ENCODE data around the gene LLCFC1. TPM values are rescaled to one million over a fixed set of nuclear protein-coding genes. Genes with fewer than 3 reads are reported as not detected.

LLCFC1 gene
- polyA plus RNA-seq, 1 donor from 2014 or later, result not detected

- TF ChIP-seq EZH2 (IDR thresholded peaks at IDR 0.05; ENCODE audit: borderline replicate concordance, insufficient read depth, low read length, poor library complexity, severe bottlenecking) (no peak), EP300 (conservative IDR thresholded peaks at IDR 0.05; ENCODE audit: poor library complexity, severe bottlenecking) (peak; percentile 43), RAD21 (conservative IDR thresholded peaks at IDR 0.05) (no peak), SMC3 (conservative IDR thresholded peaks at IDR 0.05; ENCODE audit: poor library complexity) (no peak), POLR2AphosphoS5 (IDR thresholded peaks at IDR 0.05) (peak; percentile 36), TAF1 (IDR thresholded peaks at IDR 0.05; ENCODE audit: low read depth) (no peak), MXI1 (conservative IDR thresholded peaks at IDR 0.05; ENCODE audit: poor library complexity, severe bottlenecking) (no peak), REST (IDR thresholded peaks at IDR 0.05; ENCODE audit: borderline replicate concordance) (no peak)
- TF ChIP-seq, protein P1, sequence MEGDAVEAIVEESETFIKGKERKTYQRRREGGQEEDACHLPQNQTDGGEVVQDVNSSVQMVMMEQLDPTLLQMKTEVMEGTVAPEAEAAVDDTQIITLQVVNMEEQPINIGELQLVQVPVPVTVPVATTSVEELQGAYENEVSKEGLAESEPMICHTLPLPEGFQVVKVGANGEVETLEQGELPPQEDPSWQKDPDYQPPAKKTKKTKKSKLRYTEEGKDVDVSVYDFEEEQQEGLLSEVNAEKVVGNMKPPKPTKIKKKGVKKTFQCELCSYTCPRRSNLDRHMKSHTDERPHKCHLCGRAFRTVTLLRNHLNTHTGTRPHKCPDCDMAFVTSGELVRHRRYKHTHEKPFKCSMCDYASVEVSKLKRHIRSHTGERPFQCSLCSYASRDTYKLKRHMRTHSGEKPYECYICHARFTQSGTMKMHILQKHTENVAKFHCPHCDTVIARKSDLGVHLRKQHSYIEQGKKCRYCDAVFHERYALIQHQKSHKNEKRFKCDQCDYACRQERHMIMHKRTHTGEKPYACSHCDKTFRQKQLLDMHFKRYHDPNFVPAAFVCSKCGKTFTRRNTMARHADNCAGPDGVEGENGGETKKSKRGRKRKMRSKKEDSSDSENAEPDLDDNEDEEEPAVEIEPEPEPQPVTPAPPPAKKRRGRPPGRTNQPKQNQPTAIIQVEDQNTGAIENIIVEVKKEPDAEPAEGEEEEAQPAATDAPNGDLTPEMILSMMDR (IDR thresholded peaks at IDR 0.05; ENCODE audit: poor library complexity, severe bottlenecking), result no peak
- Histone ChIP-seq H2AFZ (ENCODE audit: low read depth, low read length) (no peak overlapping the region), H3K9me3 (ENCODE audit: low read length) (no peaks in the 10 kb centered on the region), H3F3A (ENCODE audit: insufficient read depth, low read length, poor library complexity, severe bottlenecking) (no peaks in the 10 kb centered on the region), H3K4me2 (ENCODE audit: low read length) (no peak overlapping the region), H3K27me3 (ENCODE audit: insufficient read depth, low read depth, low read length) (no peaks in the 10 kb centered on the region), H4K20me1 (ENCODE audit: insufficient read depth) (no peaks in the 10 kb centered on the region), H3K4me3 (ENCODE audit: low read length) (no peak overlapping the region), H3K9me2 (ENCODE audit: insufficient read depth, low read length) (no peaks in the 10 kb centered on the region), H3K36me3 (ENCODE audit: insufficient read depth, low read length) (no peaks in the 10 kb centered on the region), H3K79me2 (replicated peaks; ENCODE audit: insufficient read depth, low read length) (no peaks in the 10 kb centered on the region), H3K9ac (ENCODE audit: low read length) (no peak overlapping the region), H3K27ac (ENCODE audit: low read length) (no peak overlapping the region)
Observed at GRCh38 chr7:142897691-142898090, 41.6 kb upstream of the LLCFC1 start.

- Histone ChIP-seq H3K9ac (ENCODE audit: low read length) (no peak overlapping the region), H3K27me3 (ENCODE audit: insufficient read depth, low read depth, low read length) (no peaks in the 10 kb centered on the region), H3K9me3 (ENCODE audit: low read length) (no peaks in the 10 kb centered on the region), H3K79me2 (replicated peaks; ENCODE audit: insufficient read depth, low read length) (no peaks in the 10 kb centered on the region), H3K27ac (ENCODE audit: low read length) (no peak overlapping the region), H3F3A (ENCODE audit: insufficient read depth, low read length, poor library complexity, severe bottlenecking) (no peaks in the 10 kb centered on the region), H3K4me2 (ENCODE audit: low read length) (no peak overlapping the region), H3K36me3 (ENCODE audit: insufficient read depth, low read length) (no peaks in the 10 kb centered on the region), H3K9me2 (ENCODE audit: insufficient read depth, low read length) (no peaks in the 10 kb centered on the region), H4K20me1 (ENCODE audit: insufficient read depth) (no peaks in the 10 kb centered on the region), H3K4me3 (ENCODE audit: low read length) (no peak overlapping the region), H2AFZ (ENCODE audit: low read depth, low read length) (no peak overlapping the region)
- TF ChIP-seq EP300 (conservative IDR thresholded peaks at IDR 0.05; ENCODE audit: poor library complexity, severe bottlenecking) (no peak), REST (IDR thresholded peaks at IDR 0.05; ENCODE audit: borderline replicate concordance) (no peak), RAD21 (conservative IDR thresholded peaks at IDR 0.05) (no peak), SMC3 (conservative IDR thresholded peaks at IDR 0.05; ENCODE audit: poor library complexity) (no peak), POLR2AphosphoS5 (IDR thresholded peaks at IDR 0.05) (no peak), EZH2 (IDR thresholded peaks at IDR 0.05; ENCODE audit: borderline replicate concordance, insufficient read depth, low read length, poor library complexity, severe bottlenecking) (no peak), TAF1 (IDR thresholded peaks at IDR 0.05; ENCODE audit: low read depth) (no peak), MXI1 (conservative IDR thresholded peaks at IDR 0.05; ENCODE audit: poor library complexity, severe bottlenecking) (no peak)
- TF ChIP-seq, protein P1 (IDR thresholded peaks at IDR 0.05; ENCODE audit: poor library complexity, severe bottlenecking), result no peak
Observed at GRCh38 chr7:142898377-142899170, 40.7 kb upstream of the LLCFC1 start.
